ENCODE data around the gene GUCY2F.

The GUCY2F gene

DNA sequence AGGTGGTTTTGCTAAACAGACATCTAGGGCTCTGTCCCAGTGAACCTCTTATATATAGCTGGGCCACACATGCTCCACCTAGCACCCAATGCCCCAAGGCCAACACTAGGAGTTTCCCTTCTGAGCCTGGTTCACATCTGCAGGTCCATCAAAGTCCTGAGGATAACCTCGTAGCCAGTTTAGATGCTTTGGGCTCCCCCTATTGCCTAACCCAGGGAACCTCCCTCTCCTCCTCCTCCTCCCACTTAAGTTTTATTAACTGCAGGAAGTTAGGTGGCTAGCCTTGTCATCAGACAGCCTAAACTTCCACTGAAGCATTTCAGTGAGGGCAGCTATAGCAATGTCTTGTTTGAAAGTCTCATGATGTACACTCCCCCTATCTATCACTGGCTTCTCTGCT lies 88.0 kb downstream of the GUCY2F start:
- DNase-seq (ENCODE audit: low read depth in 2 of 2): no peak

DNA sequence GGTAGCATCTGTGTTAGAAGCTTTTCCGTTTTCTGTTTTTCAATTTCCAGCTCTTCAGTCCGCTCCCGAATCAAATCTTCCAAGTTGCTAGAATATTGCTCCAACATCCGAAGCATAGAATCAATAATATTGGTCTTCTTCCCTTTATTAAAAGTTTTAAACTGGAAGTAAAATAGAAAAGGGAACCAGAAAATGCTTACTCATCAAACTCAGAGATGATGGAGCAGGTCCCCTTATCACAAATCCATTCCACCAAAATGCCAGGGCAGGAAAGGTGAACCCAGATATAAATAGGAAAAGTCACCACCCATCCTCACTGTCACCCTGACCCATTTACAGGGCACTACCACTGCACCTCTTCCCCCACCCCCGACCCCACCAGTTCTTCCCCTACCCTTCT lies 89.0 kb downstream of the GUCY2F start:
- no peak for DNase-seq (ENCODE audit: low read depth in 2 of 2)

DNA sequence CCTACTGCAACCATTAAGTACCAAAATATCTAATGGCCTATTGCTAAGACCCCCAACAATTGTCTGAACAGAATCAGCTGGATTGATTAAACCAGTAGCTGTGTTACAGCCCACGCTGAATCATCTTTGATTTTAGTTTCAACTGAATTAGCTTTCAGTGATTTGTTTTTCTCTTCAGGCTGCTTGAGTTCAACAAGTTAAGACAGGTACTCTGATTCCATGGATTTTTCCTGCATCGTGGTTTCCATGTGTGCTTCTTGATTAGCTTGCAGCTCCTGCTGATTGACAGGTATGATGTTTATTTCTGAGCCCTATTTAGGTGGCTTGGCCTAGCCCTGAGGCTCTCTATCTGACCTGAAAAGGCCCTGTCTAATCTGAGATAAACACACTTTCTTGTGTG lies 91.3 kb downstream of the GUCY2F start:
- DNase-seq (ENCODE audit: low read depth in 2 of 2): no peak

DNA sequence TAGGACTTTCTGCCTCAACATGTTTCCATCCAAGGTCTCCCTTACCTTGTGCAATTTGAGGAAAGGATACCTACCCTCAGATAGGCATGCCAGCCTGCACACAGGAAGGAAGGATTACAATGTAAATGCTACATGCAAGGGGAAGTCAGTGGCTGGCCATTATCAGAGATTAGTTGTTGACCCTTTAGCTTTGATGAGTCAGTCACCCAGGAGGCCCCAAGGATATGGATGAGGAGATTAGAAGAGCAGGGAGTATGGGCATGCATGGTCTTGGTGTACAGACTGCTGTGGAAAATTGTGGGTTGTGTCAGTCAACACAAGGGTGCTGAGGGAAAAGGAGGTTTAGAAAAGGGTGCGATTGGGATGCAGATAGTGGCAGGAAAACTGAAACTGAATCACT lies 92.0 kb downstream of the GUCY2F start:
- no peak for DNase-seq (ENCODE audit: low read depth in 2 of 2)

DNA sequence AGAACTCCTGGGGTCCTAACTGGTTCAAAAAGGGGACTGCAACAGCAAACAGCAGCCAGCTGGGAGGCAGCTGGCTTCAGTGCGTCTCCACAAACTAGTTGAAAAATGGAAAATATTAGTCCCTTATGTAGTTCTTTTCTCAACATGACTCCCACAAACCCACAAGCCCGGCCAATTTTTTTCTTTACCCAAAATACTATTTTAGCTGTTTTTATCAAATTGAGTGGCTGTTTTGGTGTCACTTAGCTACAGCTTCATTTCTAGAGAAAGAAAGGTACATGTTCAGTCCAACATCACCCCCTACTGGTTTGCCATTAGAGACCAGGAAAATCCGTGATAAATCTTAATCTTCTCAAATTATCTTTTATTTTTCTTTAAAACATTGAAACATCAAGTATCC lies 97.2 kb downstream of the GUCY2F start:
- no peak for DNase-seq (ENCODE audit: low read depth in 2 of 2)

DNA sequence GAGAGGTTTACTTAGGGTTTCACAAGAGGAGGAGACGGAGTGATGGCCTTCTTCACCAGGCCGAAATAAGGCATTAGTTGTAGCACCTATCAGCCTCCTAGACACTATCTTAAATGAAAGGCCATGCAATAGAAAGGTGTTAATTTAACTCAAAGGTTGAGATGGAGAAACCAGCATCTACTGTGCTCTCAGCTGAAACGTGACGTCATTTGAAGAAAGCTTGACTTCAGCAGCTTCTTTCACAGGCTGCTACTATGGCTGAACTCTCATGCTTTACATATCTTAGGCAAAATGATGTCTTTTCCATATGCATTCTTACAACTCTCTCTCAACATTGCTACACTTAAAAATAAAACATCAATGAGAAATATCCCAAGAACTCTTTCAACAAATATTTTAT lies 99.6 kb downstream of the GUCY2F start:
- DNase-seq (ENCODE audit: low read depth in 2 of 2): no peak

DNA sequence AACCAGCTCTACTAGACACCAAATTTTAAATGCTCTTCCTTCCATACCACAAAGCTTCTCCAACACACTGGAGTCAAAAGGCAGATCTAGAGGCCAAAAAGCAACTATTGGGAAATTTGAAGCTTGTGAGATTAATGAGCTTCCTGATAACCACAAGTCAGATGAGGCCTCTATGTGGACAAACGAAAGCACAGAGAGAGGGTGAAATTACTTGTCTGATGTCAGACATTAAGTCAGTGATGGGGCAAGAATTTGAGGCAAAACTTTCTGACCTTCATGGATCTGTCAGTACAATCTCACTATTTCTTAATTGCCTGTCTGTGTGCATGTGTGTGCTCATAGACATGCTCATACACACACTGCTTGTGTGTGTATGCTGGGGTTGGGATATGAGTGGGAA lies 103.6 kb downstream of the GUCY2F start:
- no peak for DNase-seq (ENCODE audit: low read depth in 2 of 2)

DNA sequence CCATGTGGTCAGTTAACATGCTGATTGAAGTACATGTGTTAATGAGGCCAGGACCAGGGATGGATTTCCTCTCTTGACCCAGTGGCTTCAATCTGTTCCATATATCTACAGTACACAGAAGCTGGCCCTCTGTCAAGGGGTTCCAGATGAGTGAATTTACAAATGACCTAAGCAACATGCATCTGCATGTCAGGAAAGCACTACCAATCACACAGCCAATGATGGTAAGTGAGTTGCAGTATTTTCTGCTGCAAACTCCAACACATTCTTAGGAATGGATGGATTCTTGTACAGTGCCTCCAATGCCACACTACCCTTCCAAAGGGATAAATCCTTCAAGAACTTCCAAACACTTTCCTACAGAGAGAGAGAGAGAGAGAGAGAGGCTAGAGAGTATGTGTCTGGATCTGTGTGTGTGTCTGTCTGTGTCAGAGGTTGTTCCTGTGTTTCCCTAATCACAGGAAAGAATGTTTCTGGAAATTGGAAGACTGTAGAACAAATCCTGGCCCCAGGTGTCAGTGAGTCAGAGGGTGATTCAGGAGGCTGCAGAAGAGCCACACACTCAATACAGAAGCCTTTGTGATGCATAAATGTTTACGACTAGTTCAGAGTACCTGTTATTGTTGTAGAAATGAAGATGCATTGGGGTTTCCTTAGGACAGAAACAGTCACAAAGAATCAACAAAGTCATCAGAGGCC lies 107.5 kb downstream of the GUCY2F start:
- no peak for DNase-seq (ENCODE audit: low read depth in 2 of 2)

DNA sequence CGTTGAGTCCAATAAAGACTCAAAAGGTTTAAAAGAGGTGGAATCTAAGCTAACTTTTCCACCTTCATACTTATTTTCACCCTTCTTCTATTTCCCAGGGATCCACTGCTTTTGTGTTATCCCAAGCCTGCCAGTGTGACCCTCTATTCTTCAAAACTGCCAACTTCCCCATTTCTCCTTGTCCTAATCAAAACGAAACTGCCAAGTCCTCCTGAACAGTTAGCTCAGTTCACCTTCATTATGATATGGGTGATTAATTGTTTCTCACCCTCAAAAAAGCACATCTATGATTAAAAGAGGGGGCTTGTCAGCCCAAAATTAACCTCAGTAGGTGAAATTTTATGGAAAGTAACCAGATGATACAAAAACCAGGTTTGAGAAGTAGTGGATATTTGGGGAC lies 108.4 kb downstream of the GUCY2F start:
- no peak for DNase-seq (ENCODE audit: low read depth in 2 of 2)

DNA sequence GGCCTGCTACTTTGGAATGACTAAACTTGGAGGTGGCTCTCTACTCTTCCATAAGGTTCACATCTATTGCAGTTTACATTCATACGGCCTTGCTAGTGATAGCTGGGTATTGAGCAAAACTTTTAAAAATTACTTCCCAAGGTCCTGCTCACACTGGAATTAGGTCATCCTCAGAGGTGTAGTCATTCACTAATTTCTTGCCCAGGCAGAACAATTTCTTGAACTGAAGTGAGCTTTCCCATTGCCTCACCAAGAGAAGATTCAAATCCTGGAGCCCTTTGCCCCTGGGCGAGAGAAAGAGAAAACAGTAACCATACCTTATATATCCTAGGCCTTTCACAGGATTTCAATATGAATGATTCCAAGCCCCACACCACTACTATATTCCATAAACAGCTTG lies 109.2 kb downstream of the GUCY2F start:
- DNase-seq (ENCODE audit: low read depth in 2 of 2): no peak

DNA sequence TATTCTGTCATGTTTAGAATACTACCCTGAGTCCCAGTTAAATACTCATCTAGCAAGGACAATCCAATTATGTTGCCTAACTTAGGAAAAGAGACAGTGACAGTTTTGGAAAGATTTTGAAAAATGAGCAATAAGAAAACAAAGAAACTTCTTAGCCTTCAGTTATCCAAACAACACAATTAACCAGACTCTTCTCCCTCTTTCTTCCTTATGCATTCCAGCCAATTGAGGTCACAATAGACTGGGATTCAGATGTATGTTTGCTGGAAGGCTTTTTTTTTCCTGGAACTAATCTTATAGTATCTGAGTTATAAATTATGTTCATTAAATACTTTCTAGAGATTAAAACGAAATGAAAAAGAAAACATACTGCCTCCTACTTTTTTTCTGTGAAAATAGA lies 109.6 kb downstream of the GUCY2F start:
- DNase-seq (ENCODE audit: low read depth in 2 of 2): no peak

DNA sequence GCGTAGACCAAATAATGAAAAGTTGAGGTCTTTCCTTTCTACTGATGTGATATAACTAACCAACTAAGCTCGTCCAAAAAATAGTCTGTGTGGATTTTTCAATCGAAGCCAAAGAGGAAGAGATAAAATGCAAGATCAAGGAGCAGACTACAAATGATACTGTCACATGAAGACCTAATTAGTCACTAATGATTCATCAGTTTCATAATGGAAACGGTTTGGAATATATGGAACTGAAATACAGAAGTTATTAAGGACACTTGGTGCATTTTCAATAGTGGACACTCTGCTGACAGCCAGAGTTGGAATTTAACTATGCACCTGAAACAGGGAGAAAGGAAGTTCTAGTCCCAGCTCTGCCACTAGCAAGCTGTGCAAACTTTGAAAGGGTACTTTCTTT lies 119.8 kb downstream of the GUCY2F start:
- no peak for DNase-seq (ENCODE audit: low read depth in 2 of 2)

DNA sequence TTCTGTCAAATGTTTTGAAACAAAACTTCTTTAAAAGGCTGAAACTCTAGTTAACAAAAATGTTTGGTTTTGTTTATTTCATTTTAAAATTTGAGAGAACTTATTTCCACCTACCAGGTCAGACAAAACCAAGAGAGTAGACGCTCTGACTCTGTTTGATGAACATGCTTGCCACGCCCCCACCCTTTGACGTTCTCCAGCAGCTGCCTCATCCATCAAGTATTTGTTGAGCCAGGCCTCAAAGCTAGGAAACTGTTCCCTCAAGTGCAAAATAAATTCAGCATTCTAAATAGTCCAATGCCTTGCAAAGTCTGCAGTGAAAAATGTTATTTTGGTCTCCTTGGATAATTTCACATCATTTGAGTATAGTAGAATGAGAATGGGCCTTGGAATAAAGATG lies 121.6 kb downstream of the GUCY2F start:
- no peak for DNase-seq (ENCODE audit: low read depth in 2 of 2)

DNA sequence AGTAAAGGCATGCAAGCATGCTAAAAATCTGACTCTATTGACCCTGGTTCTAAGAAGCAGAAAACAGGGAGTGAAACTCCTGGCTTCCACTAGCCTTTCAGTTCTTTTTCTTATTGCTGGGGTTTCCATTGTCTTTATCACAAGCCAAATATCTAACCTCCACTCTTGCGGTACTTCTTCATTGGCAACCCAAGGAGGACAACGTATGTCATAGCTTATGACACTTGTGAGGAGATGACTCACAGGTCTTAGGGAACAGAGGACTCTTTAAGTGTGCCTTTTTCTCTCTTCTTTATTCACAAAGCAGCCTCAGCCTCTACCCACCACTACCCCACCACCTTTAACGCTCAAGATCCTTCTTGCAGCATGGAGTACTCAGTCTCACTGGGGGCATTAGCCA lies 124.2 kb downstream of the GUCY2F start:
- DNase-seq (ENCODE audit: low read depth in 2 of 2): no peak

DNA sequence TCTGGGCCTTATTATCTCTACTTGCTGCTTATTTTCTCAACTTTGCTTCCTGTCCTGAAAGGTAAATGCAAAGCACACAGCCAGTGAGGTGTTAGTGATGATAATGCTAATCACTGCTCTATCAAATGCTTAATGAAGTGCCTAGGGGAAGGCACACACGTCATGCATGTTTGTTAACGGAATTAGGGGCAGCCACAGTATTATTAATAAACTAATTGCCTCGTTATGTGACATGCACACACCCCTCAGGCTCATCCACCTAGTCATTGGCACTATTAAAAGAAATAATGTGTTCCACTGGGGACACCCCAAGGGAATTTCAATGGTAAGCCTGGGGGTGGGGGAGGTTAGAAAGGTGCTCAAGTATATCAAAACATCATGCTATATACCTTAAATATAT lies 125.2 kb downstream of the GUCY2F start:
- DNase-seq (ENCODE audit: low read depth in 2 of 2): no peak

DNA sequence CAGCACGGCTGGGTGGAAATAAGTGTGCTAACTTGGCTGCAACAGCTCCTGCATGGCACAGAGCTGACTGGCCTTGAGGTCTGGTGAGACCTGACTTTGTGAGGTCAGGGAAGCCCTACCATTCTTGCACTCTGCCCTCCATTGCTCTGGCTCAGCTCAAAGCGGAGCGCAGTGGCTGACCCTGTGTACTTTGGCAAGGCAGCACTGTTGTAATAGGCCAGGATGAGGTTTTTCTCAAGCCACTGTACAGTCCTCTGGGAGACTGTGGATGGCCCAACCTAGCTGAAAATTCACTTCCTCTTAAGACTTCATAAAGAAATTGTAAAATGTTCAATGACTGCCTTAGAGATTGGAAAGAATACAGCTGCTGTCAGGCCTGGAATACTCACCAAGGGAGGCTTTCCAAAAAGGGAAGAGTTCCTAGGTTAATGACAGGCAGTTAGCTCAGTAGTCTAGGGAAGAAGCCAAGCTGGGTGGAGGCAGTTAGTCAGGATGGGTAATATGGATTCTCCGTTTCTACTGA lies 129.8 kb downstream of the GUCY2F start:
- DNase-seq (ENCODE audit: low read depth in 2 of 2): no peak

DNA sequence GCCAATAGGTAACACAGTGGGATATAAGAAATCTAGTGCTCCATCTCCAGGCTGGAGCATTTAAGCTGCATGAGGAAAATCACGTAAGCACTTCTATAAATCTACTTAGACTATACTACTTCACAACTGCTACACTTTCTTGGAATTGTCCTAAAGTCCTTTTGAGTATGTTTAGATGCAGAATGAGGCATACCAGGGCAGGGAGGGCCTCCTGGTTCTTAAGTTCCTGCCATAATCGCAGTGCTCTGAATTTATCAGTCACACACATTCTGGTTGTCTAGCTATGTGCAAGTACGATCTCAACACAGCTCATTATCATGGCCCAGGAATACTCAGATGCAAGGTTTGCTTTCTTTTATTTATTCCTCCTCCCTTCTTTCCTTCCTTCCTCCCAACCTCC lies 130.3 kb downstream of the GUCY2F start:
- DNase-seq (ENCODE audit: low read depth in 2 of 2): no peak

DNA sequence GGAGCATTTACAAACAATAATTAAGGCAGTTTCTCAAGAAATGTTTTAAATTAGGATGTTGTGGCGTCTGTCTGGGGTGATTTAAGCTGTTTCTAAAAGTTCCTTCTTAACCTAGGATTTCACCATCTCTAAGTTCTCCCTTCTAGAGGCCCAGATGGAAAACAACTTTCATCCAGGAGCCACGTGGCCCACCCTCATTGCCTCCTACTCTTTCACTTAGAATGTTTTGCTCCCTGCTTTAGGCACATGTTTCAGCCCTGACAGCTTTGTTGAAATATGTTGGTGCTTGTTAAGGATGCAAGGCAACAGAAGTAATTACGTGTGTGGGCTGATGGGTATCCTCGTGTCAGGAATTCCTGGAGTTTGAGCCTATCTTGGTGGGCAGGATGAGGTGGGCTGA lies 131.3 kb downstream of the GUCY2F start:
- no peak for DNase-seq (ENCODE audit: low read depth in 2 of 2)

DNA sequence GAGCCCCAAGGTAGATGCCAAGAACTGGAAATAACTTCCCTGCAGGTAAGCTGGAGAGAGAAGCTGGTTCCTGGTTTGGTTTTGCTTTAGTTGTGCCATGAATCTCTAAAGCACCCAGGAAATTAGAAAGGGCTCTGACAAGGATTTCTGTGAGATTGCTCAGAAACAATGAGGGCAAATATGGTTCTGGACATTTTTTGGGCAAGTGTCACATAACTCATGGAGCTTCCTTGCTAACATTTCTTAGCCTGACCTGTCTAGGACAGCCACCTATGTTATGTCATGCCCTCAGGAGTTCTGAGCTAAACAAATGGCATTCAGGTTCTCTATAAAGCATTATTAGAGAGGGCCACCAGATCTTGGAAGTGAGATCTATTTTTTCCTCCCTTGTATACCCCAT lies 131.8 kb downstream of the GUCY2F start:
- DNase-seq (ENCODE audit: low read depth in 2 of 2): no peak

DNA sequence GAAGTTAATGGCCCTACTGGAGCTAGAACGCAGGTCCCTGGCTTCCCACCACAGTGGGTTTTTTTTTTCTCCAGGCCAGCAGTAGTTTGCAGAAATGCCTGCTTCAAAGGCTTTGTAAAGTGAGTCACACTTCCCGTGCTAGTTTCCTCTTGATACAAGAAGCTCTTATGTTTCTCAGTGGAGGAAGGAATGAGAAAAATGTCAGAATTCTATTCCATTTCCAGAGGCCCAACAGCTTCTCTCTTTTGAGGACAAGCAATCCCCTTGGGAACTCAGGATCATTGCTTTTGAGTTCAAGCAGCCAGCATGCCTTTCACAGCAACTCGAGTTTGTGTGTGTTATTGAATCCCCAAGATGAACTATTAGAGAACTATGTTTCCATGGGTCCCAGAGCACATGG lies 134.3 kb downstream of the GUCY2F start:
- no peak for DNase-seq (ENCODE audit: low read depth in 2 of 2)

DNA sequence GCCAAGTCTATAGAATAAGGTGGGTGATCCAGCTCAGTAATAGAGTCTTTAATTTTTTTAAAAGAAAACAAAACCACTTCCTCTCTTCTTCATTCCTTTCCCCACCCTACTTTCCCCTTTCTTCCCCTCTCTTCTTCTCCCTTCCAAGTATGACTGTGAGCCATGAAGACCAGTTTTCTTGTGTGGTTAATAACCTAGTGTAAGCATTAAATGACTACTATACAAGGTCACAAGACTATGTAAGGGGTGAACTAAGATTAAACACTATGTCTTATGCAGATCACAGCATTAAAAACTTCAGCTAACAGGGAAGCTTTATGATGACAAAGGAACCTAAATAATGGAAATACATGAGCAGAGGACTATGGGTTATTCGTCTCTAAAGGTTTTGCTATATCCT lies 135.4 kb downstream of the GUCY2F start:
- no peak for DNase-seq (ENCODE audit: low read depth in 2 of 2)

DNA sequence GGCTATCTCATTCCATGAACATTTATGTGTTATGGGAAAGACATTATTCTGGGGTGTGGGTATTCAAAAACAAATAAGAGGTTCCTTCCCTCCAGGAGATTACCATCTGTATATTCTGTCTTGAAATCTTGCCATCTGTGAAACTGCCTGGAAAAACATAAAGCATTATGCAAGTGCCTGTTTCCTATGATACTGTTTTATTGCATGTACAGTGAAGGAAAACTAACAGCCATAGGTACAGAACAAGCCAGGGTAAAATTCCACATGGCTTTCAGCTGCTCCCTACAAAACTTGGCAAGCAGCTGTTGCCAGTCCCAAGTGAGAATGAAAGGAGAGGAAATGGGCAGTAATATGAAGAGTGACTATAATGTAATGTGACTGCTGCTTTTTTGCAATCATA lies 136.0 kb downstream of the GUCY2F start:
- DNase-seq (ENCODE audit: low read depth in 2 of 2): no peak

DNA sequence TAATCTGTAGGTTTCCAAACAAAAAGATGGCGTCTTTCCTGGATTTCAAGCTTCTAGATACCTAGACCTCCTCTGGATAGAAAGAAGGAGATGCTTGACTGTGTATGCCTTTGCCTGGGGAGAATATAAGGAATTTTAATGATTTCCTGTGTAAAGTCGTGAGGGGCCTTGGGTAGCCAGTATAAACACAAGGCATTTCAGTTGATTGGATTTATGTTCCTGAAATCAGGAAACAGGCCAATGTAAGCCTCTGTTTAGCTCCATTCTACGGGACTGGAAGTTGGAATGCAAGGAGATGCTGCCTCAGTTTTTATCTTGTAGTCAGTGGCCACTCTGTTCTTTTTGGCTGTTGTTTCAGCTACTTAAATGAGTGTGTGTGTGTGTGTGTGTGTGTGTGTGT lies 137.2 kb downstream of the GUCY2F start:
- DNase-seq (ENCODE audit: low read depth in 2 of 2): no peak

DNA sequence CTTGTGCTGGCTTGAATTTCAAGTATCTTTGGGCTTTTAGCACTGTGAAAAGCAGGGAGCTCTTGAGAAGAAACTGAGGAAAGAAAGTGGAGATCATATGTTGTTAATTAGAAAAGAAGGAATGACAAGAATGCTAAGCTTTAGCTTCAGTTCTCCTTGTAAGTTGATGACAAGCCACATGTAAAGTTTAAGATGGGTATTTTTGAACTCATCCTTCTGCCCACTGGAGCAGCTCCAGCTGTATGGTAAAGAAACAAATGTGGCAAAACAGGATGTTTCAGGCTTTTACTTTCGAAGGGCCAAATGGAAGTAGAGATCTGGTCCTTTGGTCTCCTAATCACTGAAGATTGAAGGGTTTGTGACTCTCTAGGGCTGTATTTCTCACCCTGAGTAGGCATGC lies 137.8 kb downstream of the GUCY2F start:
- no peak for DNase-seq (ENCODE audit: low read depth in 2 of 2)
